CD4-positive, CD25-positive, alpha-beta regulatory T cell (primary cell): ENCODE data around the gene MYRF. TPM values are rescaled to one million over a fixed set of nuclear protein-coding genes. Genes with fewer than 3 reads are reported as not detected.

ENCODE experiments used
- ATAC-seq, 2 donors: fragments of 150-1000 bp; cut with Tn5 transposase; one replicate each; pipeline ENCODE4 v1.10.0; 2021; ENCODE audit warnings: low read depth in 2 of 2, moderate number of reproducible peaks in 2 of 2, moderate library complexity in 1 of 2
- DNase-seq, 3 donors: peaks; one replicate each; pipeline versions ENCODE4 v3.0.0 to v3.0.0-alpha.2; 2012 to 2022; ENCODE audit warnings: mixed read lengths in 1 of 3
- H3K27ac ChIP-seq: one replicate; pipeline ENCODE4 v1.7.0; 2013; ENCODE audit warnings: mild to moderate bottlenecking, low read length; ENCODE audit not compliant: insufficient read depth, poor library complexity, severe bottlenecking
- H3K27me3 ChIP-seq: one replicate; pipeline ENCODE4 v1.7.0; 2013; ENCODE audit warnings: low read length; ENCODE audit not compliant: control insufficient read depth, insufficient read depth
- H3K36me3 ChIP-seq: one replicate; pipeline ENCODE4 v1.7.0; 2013; ENCODE audit warnings: mild to moderate bottlenecking, low read length, moderate library complexity; ENCODE audit not compliant: control insufficient read depth, insufficient read depth
- H3K4me1 ChIP-seq: 2 replicates; pipeline ENCODE4 v1.7.0; 2013; ENCODE audit warnings: mild to moderate bottlenecking, low read length; ENCODE audit not compliant: insufficient read depth, control insufficient read depth, poor library complexity, severe bottlenecking
- H3K4me3 ChIP-seq: one replicate; pipeline ENCODE4 v1.7.0; 2013; ENCODE audit warnings: low read depth, mild to moderate bottlenecking, low read length, moderate library complexity
- H3K9me3 ChIP-seq, 2 experiments: 1 replicate in 1 of 2; 2 replicates in 1 of 2; pipeline ENCODE4 v1.7.0; 2013; ENCODE audit warnings: low read length in 2 of 2, mild to moderate bottlenecking in 1 of 2, moderate library complexity in 1 of 2; ENCODE audit not compliant: control insufficient read depth in 2 of 2
- H3K27ac Mint-ChIP-seq, 3 donors: one replicate each; pipeline ENCODE4 v1.8.0; 2020 to 2022; ENCODE audit warnings: mild to moderate bottlenecking in 3 of 3, mixed read lengths in 3 of 3, moderate library complexity in 2 of 3
- H3K27me3 Mint-ChIP-seq: one replicate; pipeline ENCODE4 v1.8.0; 2022; ENCODE audit warnings: mild to moderate bottlenecking, mixed read lengths
- H3K36me3 Mint-ChIP-seq: one replicate; pipeline ENCODE4 v1.8.0; 2020; ENCODE audit warnings: mixed read lengths
- H3K4me1 Mint-ChIP-seq, 4 donors: one replicate each; pipeline ENCODE4 v1.8.0; 2020 to 2022; ENCODE audit warnings: mixed read lengths in 4 of 4, mild to moderate bottlenecking in 1 of 4
- H3K4me3 Mint-ChIP-seq, 4 donors: one replicate each; pipeline ENCODE4 v1.8.0; 2020 to 2022; ENCODE audit warnings: mild to moderate bottlenecking in 4 of 4, mixed read lengths in 4 of 4, moderate library complexity in 3 of 4
- H3K9me3 Mint-ChIP-seq, 7 donors: one replicate each; pipeline ENCODE4 v1.8.0; 2020 to 2022; ENCODE audit warnings: mixed read lengths in 7 of 7, mild to moderate bottlenecking in 3 of 7, moderate library complexity in 2 of 7
- polyA plus RNA-seq, 4 donors: library from polyadenylated mRNA; unstranded; fragments of 300-500 nt; fragmentation: Illumina TruSeq; gene quantifications; one replicate each; pipeline ENCODE4 v1.2.3, GENCODE V29; 2021
- total RNA-seq: library from RNA; stranded (reverse); gene quantifications from one replicate; pipeline ENCODE4 v1.2.3, GENCODE V29; 2022

The MYRF gene
- total and polyA plus RNA-seq, 5 donors from 2014 or later: 0.20 to 0.74 (median 0.30) TPM; not detected in 2

DNA sequence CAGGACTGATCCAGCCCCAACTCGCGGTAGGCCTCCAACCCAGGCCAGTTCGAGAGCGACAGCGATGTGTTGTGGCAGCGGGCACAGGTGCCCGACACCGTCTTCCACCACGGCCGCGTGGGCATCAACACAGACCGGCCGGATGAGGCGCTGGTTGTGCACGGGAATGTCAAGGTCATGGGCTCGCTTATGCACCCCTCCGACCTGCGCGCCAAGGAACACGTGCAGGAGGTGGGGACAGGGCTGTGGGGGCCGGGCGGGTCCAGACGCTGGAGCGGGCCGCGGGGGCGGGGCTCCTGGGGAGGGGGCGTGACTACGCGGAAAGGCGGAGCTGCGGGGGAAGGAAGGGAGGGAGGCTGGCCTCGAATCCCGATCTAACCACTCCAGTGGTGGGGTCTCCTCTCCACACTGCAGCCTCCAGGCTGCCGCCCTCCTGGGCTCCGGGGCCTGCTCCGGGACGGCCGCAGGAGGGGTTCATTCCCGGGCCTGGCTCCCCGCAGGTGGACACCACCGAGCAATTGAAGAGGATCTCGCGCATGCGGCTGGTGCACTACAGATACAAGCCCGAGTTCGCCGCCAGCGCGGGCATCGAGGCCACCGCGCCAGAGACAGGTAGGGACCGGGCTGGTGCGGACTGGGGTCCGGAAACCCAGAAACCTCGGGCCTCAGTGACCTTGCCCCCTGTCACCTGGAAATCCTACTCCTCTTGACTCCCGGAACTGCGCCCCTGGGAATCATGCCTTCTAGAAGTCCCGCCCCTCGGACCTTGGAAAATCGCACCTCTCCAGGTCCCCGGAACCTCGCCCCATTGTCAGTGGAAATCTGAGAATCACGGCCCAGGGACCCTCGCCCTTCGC lies 25.0 kb downstream of the MYRF start:
- H3K36me3 ChIP-seq: no peaks in the 10 kb centered on the region
- H3K9me3 ChIP-seq: no peaks in the 10 kb centered on the region
- Mint-ChIP-seq H3K4me1 (peaks cover 0 to 19% (median 4%) of the 10 kb centered on the region in 4 donors), H3K27ac (peak overlapping the region in 1 of 3 donors; percentile 10), H3K27me3 (peaks cover 11% of the 10 kb centered on the region), H3K9me3 (no peaks in the 10 kb centered on the region), H3K4me3 (peak overlapping the region in 3 of 4 donors; percentile 54 to 71 (median 61)), H3K36me3 (no peaks in the 10 kb centered on the region)
- no peak overlapping the region for H3K27ac ChIP-seq
- H3K4me3 ChIP-seq: no peak overlapping the region
- peak; percentile 49 to 54 for ATAC-seq
- peaks cover 16% of the 10 kb centered on the region for H3K4me1 ChIP-seq
- H3K27me3 ChIP-seq: no peaks in the 10 kb centered on the region
- peak; percentile 49 to 63 (median 50) for DNase-seq

DNA sequence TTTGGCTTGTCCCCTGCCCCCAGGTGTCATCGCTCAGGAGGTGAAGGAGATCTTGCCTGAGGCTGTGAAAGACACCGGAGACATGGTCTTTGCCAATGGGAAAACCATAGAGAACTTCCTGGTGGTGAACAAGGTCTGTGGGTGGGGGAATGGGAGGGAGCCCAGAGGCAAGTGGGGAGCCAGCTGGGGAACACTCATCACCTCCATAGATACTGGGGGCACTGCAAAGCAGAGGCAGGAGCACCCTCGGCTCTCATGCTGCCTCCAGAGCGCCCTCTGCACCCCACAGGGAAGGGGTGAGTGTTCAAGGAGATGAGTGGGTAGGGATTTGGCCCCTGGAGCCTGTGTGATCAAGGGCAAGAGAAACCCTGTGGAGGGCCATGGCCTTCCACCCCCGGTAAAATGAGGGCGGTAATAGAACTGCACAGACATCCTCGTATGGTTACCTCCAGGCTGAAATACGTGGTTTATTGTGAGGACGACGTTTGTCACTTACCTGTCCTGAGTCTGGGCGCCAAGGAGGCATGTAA lies 26.0 kb downstream of the MYRF start:
- H3K9me3 Mint-ChIP-seq: no peaks in the 10 kb centered on the region
- H3K27ac Mint-ChIP-seq: no peak overlapping the region
- H3K36me3 Mint-ChIP-seq: no peaks in the 10 kb centered on the region
- no peaks in the 10 kb centered on the region for H3K36me3 ChIP-seq
- peaks cover 0 to 19% (median 4%) of the 10 kb centered on the region in 4 donors for H3K4me1 Mint-ChIP-seq
- no peak for DNase-seq
- H3K4me3 ChIP-seq: no peak overlapping the region
- H3K27ac ChIP-seq: no peak overlapping the region
- no peaks in the 10 kb centered on the region for H3K27me3 ChIP-seq
- H3K4me3 Mint-ChIP-seq: peak overlapping the region in 1 of 4 donors; percentile 66
- ATAC-seq: no peak
- H3K9me3 ChIP-seq: no peaks in the 10 kb centered on the region
- H3K4me1 ChIP-seq: peaks cover 14% of the 10 kb centered on the region
- H3K27me3 Mint-ChIP-seq: peaks cover 11% of the 10 kb centered on the region

DNA sequence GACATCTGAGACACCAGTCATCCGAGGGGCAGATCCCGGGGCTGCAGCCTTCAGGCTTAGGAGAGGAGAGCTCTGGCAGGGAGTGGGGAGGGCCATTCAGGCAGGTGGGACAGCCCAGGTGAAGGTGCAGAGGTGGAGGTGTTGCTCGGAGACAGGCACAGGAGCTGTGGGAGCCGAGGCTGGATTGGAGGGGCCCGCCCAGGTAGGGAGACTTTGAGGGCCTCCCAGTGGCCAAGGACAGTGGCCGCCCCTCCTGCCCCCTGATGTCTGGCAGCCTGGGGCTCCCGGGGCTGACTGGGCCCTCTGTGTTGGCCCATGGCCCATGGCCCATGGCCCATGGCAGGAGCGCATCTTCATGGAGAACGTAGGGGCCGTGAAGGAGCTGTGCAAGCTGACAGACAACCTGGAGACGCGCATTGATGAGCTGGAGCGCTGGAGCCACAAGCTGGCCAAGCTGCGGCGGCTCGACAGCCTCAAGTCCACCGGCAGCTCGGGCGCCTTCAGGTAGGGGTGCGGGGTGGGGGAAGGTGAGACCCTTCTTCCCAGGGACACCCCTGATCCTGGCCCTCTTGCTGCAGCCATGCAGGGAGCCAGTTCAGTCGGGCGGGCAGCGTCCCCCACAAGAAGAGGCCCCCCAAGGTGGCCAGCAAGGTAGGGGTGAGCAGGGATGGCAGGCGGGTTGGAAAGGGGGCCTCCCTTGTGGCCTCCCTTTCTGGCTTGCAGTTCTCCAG lies 26.6 kb downstream of the MYRF start:
- Histone ChIP-seq H3K4me3 (no peak overlapping the region), H3K27ac (no peak overlapping the region), H3K36me3 (no peaks in the 10 kb centered on the region), H3K9me3 (no peaks in the 10 kb centered on the region), H3K27me3 (no peaks in the 10 kb centered on the region), H3K4me1 (peaks cover 14% of the 10 kb centered on the region)
- Mint-ChIP-seq H3K36me3 (no peaks in the 10 kb centered on the region), H3K4me3 (peak overlapping the region in 1 of 4 donors; percentile 47), H3K4me1 (peaks cover 0 to 19% (median 4%) of the 10 kb centered on the region in 4 donors), H3K27ac (no peak overlapping the region), H3K27me3 (peaks cover 11% of the 10 kb centered on the region), H3K9me3 (no peaks in the 10 kb centered on the region)
- DNase-seq: no peak
- ATAC-seq: no peak

DNA sequence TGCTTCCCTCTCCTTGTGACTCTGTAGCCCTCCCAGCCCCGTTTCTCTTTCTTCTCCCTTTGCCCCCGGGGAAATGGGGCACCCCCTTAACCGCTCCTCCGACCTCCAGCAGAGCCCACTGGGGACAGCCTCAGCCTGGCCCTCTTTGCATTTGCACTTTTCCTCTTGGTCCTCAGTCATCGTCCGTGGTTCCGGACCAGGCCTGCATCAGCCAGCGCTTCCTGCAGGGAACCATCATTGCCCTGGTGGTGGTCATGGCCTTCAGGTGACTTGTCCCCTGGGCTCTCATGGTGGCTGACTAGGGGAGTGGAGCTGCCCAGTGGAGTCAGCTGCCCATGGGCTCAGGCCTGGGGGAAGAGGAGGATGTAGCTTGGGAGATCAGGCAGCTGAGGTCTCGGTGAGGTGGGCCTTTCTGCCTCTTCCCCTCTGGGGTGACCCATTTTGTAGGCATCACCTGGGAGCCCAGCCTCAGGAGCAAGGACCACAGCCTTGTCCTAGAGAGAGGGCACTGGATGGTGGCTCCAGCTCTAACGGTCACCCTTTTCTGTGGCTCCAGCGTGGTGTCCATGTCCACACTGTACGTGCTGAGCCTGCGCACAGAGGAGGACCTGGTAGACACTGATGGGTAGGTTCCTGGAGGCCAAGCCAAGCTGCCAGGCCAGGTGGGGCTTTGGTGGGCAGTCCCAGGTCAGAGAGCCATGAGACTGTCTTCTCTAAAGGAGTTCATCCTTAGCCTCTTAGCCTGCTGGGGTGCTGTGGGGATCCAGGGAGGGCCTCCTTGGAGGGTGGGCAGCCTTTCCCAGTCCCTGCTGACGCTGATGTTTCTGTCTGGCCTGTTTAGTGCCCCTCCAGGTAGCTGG lies 27.5 kb downstream of the MYRF start:
- Mint-ChIP-seq H3K9me3 (no peaks in the 10 kb centered on the region), H3K4me3 (peak overlapping the region in 1 of 4 donors; percentile 47), H3K4me1 (peaks cover 0 to 20% (median 4%) of the 10 kb centered on the region in 4 donors), H3K27me3 (peaks cover 11% of the 10 kb centered on the region), H3K27ac (no peak overlapping the region), H3K36me3 (peaks cover 2% of the 10 kb centered on the region)
- ATAC-seq (no peak), DNase-seq (no peak)
- Histone ChIP-seq H3K4me3 (no peak overlapping the region), H3K4me1 (peaks cover 14% of the 10 kb centered on the region), H3K9me3 (no peaks in the 10 kb centered on the region), H3K27me3 (no peaks in the 10 kb centered on the region), H3K27ac (no peak overlapping the region), H3K36me3 (peaks cover 4% of the 10 kb centered on the region)

DNA sequence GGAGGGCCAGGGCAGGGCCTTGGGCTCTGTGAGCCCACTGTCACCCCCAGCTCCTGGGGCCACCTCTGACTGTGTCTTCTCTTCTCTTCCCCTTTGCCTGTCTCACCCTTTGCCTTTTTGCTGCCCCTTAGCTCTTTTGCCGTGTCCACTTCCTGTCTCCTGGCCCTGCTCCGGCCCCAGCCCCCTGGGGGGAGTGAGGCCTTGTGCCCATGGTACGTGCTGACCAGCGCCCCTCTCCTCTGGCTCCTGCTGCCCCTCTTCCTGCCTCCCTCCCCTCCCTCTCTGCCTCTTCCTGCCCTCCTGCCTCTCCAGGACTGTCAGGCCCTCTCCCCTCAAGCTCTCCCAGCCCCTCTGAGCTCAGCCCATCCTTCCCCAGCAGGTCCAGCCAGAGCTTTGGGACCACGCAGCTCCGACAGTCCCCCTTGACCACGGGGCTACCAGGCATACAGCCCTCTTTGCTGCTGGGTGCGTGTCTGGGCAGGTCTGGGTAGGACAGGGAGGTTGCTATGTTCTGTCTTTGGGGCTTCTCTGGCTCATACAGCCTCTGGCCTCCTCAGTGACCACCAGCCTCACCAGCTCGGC lies 28.2 kb downstream of the MYRF start:
- no peak overlapping the region for H3K27ac Mint-ChIP-seq
- Histone ChIP-seq H3K27me3 (no peaks in the 10 kb centered on the region), H3K9me3 (no peaks in the 10 kb centered on the region), H3K4me1 (peaks cover 14% of the 10 kb centered on the region), H3K36me3 (peaks cover 7% of the 10 kb centered on the region), H3K4me3 (no peak overlapping the region), H3K27ac (no peak overlapping the region)
- no peak overlapping the region for H3K4me3 Mint-ChIP-seq
- ATAC-seq (no peak), DNase-seq (no peak)
- H3K27me3 Mint-ChIP-seq: peaks cover 11% of the 10 kb centered on the region
- peaks cover 4% of the 10 kb centered on the region for H3K36me3 Mint-ChIP-seq
- H3K4me1 Mint-ChIP-seq: peaks cover 0 to 20% (median 3%) of the 10 kb centered on the region in 4 donors
- no peaks in the 10 kb centered on the region for H3K9me3 Mint-ChIP-seq

DNA sequence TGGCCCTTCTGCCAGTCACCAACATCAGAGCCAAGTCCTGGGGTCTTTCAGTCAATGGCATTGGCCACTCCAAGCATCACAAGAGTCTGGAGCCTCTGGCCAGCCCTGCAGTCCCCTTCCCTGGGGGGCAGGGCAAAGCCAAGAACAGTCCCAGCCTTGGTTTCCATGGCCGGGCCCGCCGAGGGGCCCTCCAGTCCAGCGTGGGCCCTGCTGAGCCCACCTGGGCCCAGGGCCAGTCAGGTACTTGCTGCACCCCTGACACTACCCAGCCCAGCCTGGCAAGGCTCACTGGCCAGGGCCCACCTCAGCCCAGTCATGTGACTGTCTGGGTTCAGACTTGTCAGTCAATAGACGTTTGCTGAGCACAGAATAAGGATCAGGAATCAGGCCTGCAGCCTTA lies 29.1 kb downstream of the MYRF start:
- Histone ChIP-seq H3K36me3 (peaks cover 15% of the 10 kb centered on the region), H3K27ac (no peak overlapping the region), H3K4me1 (peaks cover 12% of the 10 kb centered on the region), H3K4me3 (no peak overlapping the region), H3K9me3 (no peaks in the 10 kb centered on the region), H3K27me3 (no peaks in the 10 kb centered on the region)
- Mint-ChIP-seq H3K27me3 (peaks cover 11% of the 10 kb centered on the region), H3K27ac (no peak overlapping the region), H3K36me3 (peaks cover 4% of the 10 kb centered on the region), H3K4me3 (no peak overlapping the region), H3K4me1 (peaks cover 0 to 15% (median under 1%) of the 10 kb centered on the region in 4 donors), H3K9me3 (no peaks in the 10 kb centered on the region)
- DNase-seq (no peak), ATAC-seq (no peak)

DNA sequence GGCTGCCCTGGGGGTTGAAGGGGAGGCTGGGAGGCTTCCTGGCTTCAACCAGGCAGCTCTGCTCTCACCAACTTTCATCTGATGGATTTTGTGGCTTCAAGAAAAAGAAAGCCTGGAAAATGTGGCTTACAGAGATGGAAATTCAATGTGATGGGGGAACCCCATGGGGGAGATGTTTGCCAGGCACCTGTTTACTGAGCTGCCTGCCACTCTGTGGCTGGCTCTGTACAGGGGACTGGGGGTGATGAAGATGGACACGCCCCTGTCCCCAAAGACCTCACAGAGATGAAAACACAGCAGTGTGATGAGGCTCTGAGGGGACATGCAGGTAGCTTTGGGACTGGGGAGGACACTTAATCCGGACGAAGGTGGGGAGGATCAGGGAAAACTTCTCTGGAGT lies 29.9 kb downstream of the MYRF start:
- Mint-ChIP-seq H3K27ac (no peak overlapping the region), H3K9me3 (no peaks in the 10 kb centered on the region), H3K36me3 (peaks cover 7% of the 10 kb centered on the region), H3K27me3 (peaks cover 11% of the 10 kb centered on the region), H3K4me1 (peaks cover 0 to 8% (median under 1%) of the 10 kb centered on the region in 4 donors), H3K4me3 (no peak overlapping the region)
- ATAC-seq (no peak), DNase-seq (no peak)
- peaks cover 22% of the 10 kb centered on the region for H3K36me3 ChIP-seq
- H3K27me3 ChIP-seq: no peaks in the 10 kb centered on the region
- H3K27ac ChIP-seq: no peak overlapping the region
- peaks cover 7% of the 10 kb centered on the region for H3K4me1 ChIP-seq
- no peaks in the 10 kb centered on the region for H3K9me3 ChIP-seq
- H3K4me3 ChIP-seq: no peak overlapping the region
